K562 (cell line): Measurements from ENCODE around the gene WDCP. TPM values are rescaled to one million over a fixed set of nuclear protein-coding genes. Genes with fewer than 3 reads are reported as not detected.

Source experiments
- ARID1B ChIP-seq: fragments of 450-650 bp; IDR thresholded peaks from 2 replicates; pipeline ENCODE4 v1.6.1; 2016; ENCODE audit warnings: antibody characterized with exemption, mild to moderate bottlenecking, inconsistent platforms
- ATF6 ChIP-seq: sonication (generic); formaldehyde crosslinking; IDR thresholded peaks from 2 replicates; pipeline ENCODE4 v1.4.0; 2020; ENCODE audit warnings: mild to moderate bottlenecking, missing genetic modification reagents
- E2F5 ChIP-seq: sonication (generic); formaldehyde crosslinking; IDR thresholded peaks from 2 replicates; pipeline ENCODE4 v1.8.0; 2022; ENCODE audit warnings: mild to moderate bottlenecking, missing genetic modification reagents
- FIP1L1 ChIP-seq: fragments of 200-400 bp; formaldehyde crosslinking; IDR thresholded peaks from 2 replicates; pipeline ENCODE4 v1.6.1; 2018; ENCODE audit warnings: mild to moderate bottlenecking, low read depth, low read length; ENCODE audit not compliant: poor library complexity, severe bottlenecking
- KLF13 ChIP-seq: fragments of 450-650 bp; IDR thresholded peaks from 2 replicates; pipeline ENCODE4 v1.6.1; 2016; ENCODE audit warnings: missing genetic modification characterization, low read depth, mild to moderate bottlenecking, missing compliant biosample characterization, moderate library complexity, borderline replicate concordance
- MLLT1 ChIP-seq, 2 experiments: fragments of 450-650 bp; IDR thresholded peaks; 2 replicates each; pipeline ENCODE4 v1.6.1; 2016
- POLR2AphosphoS5 ChIP-seq: IDR thresholded peaks from 2 replicates; pipeline ENCODE4 v1.6.1; 2011; ENCODE audit warnings: mild to moderate bottlenecking, low read depth, low read length, moderate library complexity; ENCODE audit not compliant: control insufficient read depth, insufficient read depth
- RBM17 ChIP-seq: fragments of 200-400 bp; formaldehyde crosslinking; IDR thresholded peaks from 2 replicates; pipeline ENCODE4 v1.6.1; 2017; ENCODE audit warnings: low read depth, mild to moderate bottlenecking, low read length, borderline replicate concordance
- SIN3A ChIP-seq, 2 experiments: fragments of 150-350 bp in 1 of 2; IDR thresholded peaks; 2 replicates each; pipeline ENCODE4 v1.6.1; 2011 to 2016; ENCODE audit warnings: borderline replicate concordance in 2 of 2, low read depth in 2 of 2, low read length in 2 of 2, mild to moderate bottlenecking in 2 of 2, moderate library complexity in 2 of 2; ENCODE audit not compliant: control insufficient read depth in 1 of 2
- SMC3 ChIP-seq: conservative IDR thresholded peaks from 2 replicates; pipeline ENCODE4 v1.6.1; 2011; ENCODE audit warnings: low read depth, low read length, improper control_type of control experiment; ENCODE audit not compliant: insufficient read depth
- ZC3H8 ChIP-seq: fragments of 450-650 bp; IDR thresholded peaks from 2 replicates; pipeline ENCODE4 v1.6.1; 2017
- ZMIZ1 ChIP-seq, 2 experiments: fragments of 150-350 bp in 1 of 2; IDR thresholded peaks; 2 replicates each; pipeline ENCODE4 v1.6.1; 2012 to 2016; ENCODE audit warnings: low read depth in 2 of 2, low read length in 2 of 2, mild to moderate bottlenecking in 1 of 2, moderate library complexity in 1 of 2
- ZNF561 ChIP-seq: fragments of 450-650 bp; formaldehyde crosslinking; conservative IDR thresholded peaks from 2 replicates; pipeline ENCODE4 v1.4.0; 2020; ENCODE audit warnings: mild to moderate bottlenecking, moderate library complexity
- polyA plus RNA-seq, 8 experiments: library from polyadenylated mRNA; depleted of rRNA in 4 of 8; stranded (reverse) in 5 of 8; unstranded in 3 of 8; fragments of >200 nt; fragmentation: Nextera tagmentation in 2 of 8; fragmentation: Illumina TruSeq in 1 of 8; extraction: Ambion mirVana in 2 of 8; extraction: Trizol in 1 of 8; gene quantifications; 2 replicates each; pipeline versions ENCODE4 v1.2.1 to v1.2.3, GENCODE V29; 2011 to 2014; ENCODE audit warnings: inconsistent platforms in 1 of 8, missing spikeins in 1 of 8
- total RNA-seq, 7 experiments: library from RNA; depleted of rRNA in 6 of 7; stranded (reverse); fragments of >200 nt in 6 of 7; fragmentation: Illumina TruSeq in 2 of 7; extraction: Trizol in 2 of 7; gene quantifications; 2 replicates each; pipeline versions ENCODE4 v1.2.1 to v1.2.3, GENCODE V29; 2011 to 2021; ENCODE audit warnings: low replicate concordance in 1 of 7

WDCP gene
- total and polyA plus RNA-seq, 9 of the 15 experiments (the other 6 are each of a cell fraction or from before 2014, with no cell fraction given): 10.1 to 41.4 (median 21.8) TPM

- TF ChIP-seq FIP1L1 (peak; percentile 8), ZNF561 (CRISPR knock-in tag) (no peak), E2F5 (CRISPR knock-in tag) (no peak), SIN3A (IDR thresholded peaks at IDR 0.05; ENCODE audit: borderline replicate concordance in 2 of 2, control insufficient read depth in 1 of 2, low read depth in 2 of 2, low read length in 2 of 2) (0 out of 4 replicates have a peak, but pooled peaks of 1 of the 2 experiments have one; percentile 3), RBM17 (no peak), SMC3 (peak; percentile 18; the same call in 1 of the 2 replicates), ZC3H8 (no peak), ARID1B (peak; percentile 42; the same call in 1 of the 2 replicates), ATF6 (peak; percentile 91), KLF13 (tag) (0 out of 2 replicates have a peak, but pooled peaks have one; percentile 15), POLR2AphosphoS5 (0 out of 2 replicates have a peak, but pooled peaks have one; percentile 16), ZMIZ1 (IDR thresholded peaks at IDR 0.05; ENCODE audit: low read depth in 2 of 2, low read length in 2 of 2) (no peak), MLLT1 (IDR thresholded peaks at IDR 0.05) (no peak)
These were observed 36.6 kb upstream of the WDCP start (continued) for GRCh38 chr2:24083567-24084385.
